Activated CD8-positive, alpha-beta memory T cell treated with anti-CD3 and anti-CD28 coated beads, Interleukin-2, amount 10 ng/mL, durations not matched to agents 7 days and 5 days (primary cell): ENCODE results near the gene INSL6. TPM values are rescaled to one million over a fixed set of nuclear protein-coding genes. Genes with fewer than 3 reads are reported as not detected.
A peak's percentile ranks its signal among the peaks of the same experiment; 100 is the strongest.
"Not testable (repeated sequence)": the region's sequence is repeated elsewhere in the genome, so short reads cannot be mapped to it uniquely, and the experiment has no call there.

Experiments used
- ATAC-seq: fragments of 150-1000 bp; cut with Tn5 transposase; one replicate; pipeline ENCODE4 v1.10.0; 2021; ENCODE audit warnings: moderate library complexity
- CTCF ChIA-PET: fragments of 350-600 bp; sonication (Branson Sonifier 250); formaldehyde crosslinking; loops from one replicate; lab custom pipeline; 2021; ENCODE audit warnings: antibody characterized with exemption; lab: Charles Lee
- DNase-seq: peaks from one replicate; pipeline ENCODE4 v3.0.0-alpha.2; 2020
- H3K27ac Mint-ChIP-seq: one replicate; pipeline ENCODE4 v1.8.0; 2021; ENCODE audit warnings: mild to moderate bottlenecking, mixed read lengths
- H3K27me3 Mint-ChIP-seq: one replicate; pipeline ENCODE4 v1.8.0; 2021; ENCODE audit warnings: mixed read lengths
- H3K36me3 Mint-ChIP-seq: one replicate; pipeline ENCODE4 v1.8.0; 2021; ENCODE audit warnings: mild to moderate bottlenecking, mixed read lengths
- H3K4me1 Mint-ChIP-seq: one replicate; pipeline ENCODE4 v1.8.0; 2021; ENCODE audit warnings: mixed read lengths
- H3K4me3 Mint-ChIP-seq: one replicate; pipeline ENCODE4 v1.8.0; 2021; ENCODE audit warnings: mild to moderate bottlenecking, moderate library complexity, mixed read lengths
- H3K9me3 Mint-ChIP-seq: one replicate; pipeline ENCODE4 v1.8.0; 2022; ENCODE audit warnings: low read depth, mixed read lengths
- total RNA-seq, 2 experiments: library from RNA; stranded (reverse); gene quantifications; one replicate each; pipeline ENCODE4 v1.2.3, GENCODE V29; 2021

Gene INSL6
- not detected for total RNA-seq

- H3K4me1 Mint-ChIP-seq, result peaks cover 21% of the 10 kb centered on the region
- ATAC-seq (no peak), DNase-seq (no peak)
- H3K36me3 Mint-ChIP-seq, result no peaks in the 10 kb centered on the region
- H3K27ac Mint-ChIP-seq, result no peak within 1 kb of the TSS
- no peaks in the 10 kb centered on the region for H3K9me3 Mint-ChIP-seq
- CTCF ChIA-PET, result interaction anchor here (0.8 to 5.3 kb wide), 18 partner anchors 9 to 581 kb away, joined by 3 to 64 read pairs (median 4); partner anchors contain the start of gene PLGRKT
- no peaks in the 10 kb centered on the region for H3K27me3 Mint-ChIP-seq
- H3K4me3 Mint-ChIP-seq, result no peak within 1 kb of the TSS
Observed at GRCh38 chr9:5185220-5185840, at the start of gene INSL6. Gene INSL6 (minus strand): TSS chr9:5185639. CDS start chr9:5185602, 37 bp downstream.

GRCh38 chr9:5231212-5231611, 45.8 kb upstream of the INSL6 start, which contains the start of gene INSL4:
Gene INSL4 (plus strand): TSS chr9:5231419. CDS start chr9:5231524, 105 bp downstream.
- H3K9me3 Mint-ChIP-seq, result no peaks in the 10 kb centered on the region
- no peak within 1 kb of the TSS for H3K27ac Mint-ChIP-seq
- no peak within 1 kb of the TSS for H3K4me3 Mint-ChIP-seq
- peaks cover 16% of the 10 kb centered on the region for H3K27me3 Mint-ChIP-seq
- H3K36me3 Mint-ChIP-seq, result no peaks in the 10 kb centered on the region
- ATAC-seq (no peak), DNase-seq (no peak)
- H3K4me1 Mint-ChIP-seq, result no peaks in the 10 kb centered on the region
- CTCF ChIA-PET, result no interaction called here

GRCh38 chr9:5230554-5230953, 45.1 kb upstream of the INSL6 start:
- Mint-ChIP-seq H3K9me3 (no peaks in the 10 kb centered on the region), H3K36me3 (no peaks in the 10 kb centered on the region), H3K27me3 (peaks cover 21% of the 10 kb centered on the region), H3K27ac (no peak overlapping the region), H3K4me3 (no peak overlapping the region), H3K4me1 (no peaks in the 10 kb centered on the region)
- ATAC-seq (no peak), DNase-seq (no peak)
- CTCF ChIA-PET, result no interaction called here

GRCh38 chr9:5205071-5205470, 19.6 kb upstream of the INSL6 start:
- Mint-ChIP-seq H3K4me3 (no peak overlapping the region), H3K4me1 (peaks cover 11% of the 10 kb centered on the region), H3K27ac (no peak overlapping the region), H3K27me3 (no peaks in the 10 kb centered on the region), H3K36me3 (peaks cover 1% of the 10 kb centered on the region), H3K9me3 (peaks cover 4% of the 10 kb centered on the region)
- DNase-seq, result no peak
- CTCF ChIA-PET, result no interaction called here
- ATAC-seq, result peak; percentile 49

GRCh38 chr9:5195463-5195862, 10.0 kb upstream of the INSL6 start:
- no peak for DNase-seq
- no peak overlapping the region for H3K4me3 Mint-ChIP-seq
- no peak for ATAC-seq
- H3K36me3 Mint-ChIP-seq, result no peaks in the 10 kb centered on the region
- no peaks in the 10 kb centered on the region for H3K4me1 Mint-ChIP-seq
- H3K27ac Mint-ChIP-seq, result no peak overlapping the region
- H3K27me3 Mint-ChIP-seq, result peaks cover 11% of the 10 kb centered on the region
- CTCF ChIA-PET, result interaction anchor here (0.8 to 2.2 kb wide), 4 partner anchors 9 to 231 kb away, joined by 3 to 12 read pairs (median 4); no protein-coding TSS in a partner anchor
- H3K9me3 Mint-ChIP-seq, result no peaks in the 10 kb centered on the region

- Mint-ChIP-seq H3K4me1 (no peaks in the 10 kb centered on the region), H3K4me3 (no peak overlapping the region), H3K9me3 (no peaks in the 10 kb centered on the region), H3K27ac (no peak overlapping the region), H3K36me3 (no peaks in the 10 kb centered on the region), H3K27me3 (peaks cover 11% of the 10 kb centered on the region)
- no peak for DNase-seq
- CTCF ChIA-PET, result no interaction called here
- ATAC-seq, result no peak
Observed at GRCh38 chr9:5193345-5193744, 7.9 kb upstream of the INSL6 start.

- Mint-ChIP-seq H3K4me1 (peaks cover 2% of the 10 kb centered on the region), H3K27me3 (peaks cover 11% of the 10 kb centered on the region), H3K27ac (no peak overlapping the region), H3K9me3 (no peaks in the 10 kb centered on the region), H3K4me3 (no peak overlapping the region), H3K36me3 (no peaks in the 10 kb centered on the region)
- DNase-seq (no peak), ATAC-seq (no peak)
- CTCF ChIA-PET, result interaction anchor here (0.5 to 0.9 kb wide), 2 partner anchors 433 to 442 kb away, joined by 3 read pairs; no protein-coding TSS in a partner anchor
Observed at GRCh38 chr9:5191985-5192384, 6.5 kb upstream of the INSL6 start.

GRCh38 chr9:5188060-5188984, 2.9 kb upstream of the INSL6 start:
- H3K4me1 Mint-ChIP-seq, result peaks cover 16% of the 10 kb centered on the region
- DNase-seq (no peak), ATAC-seq (no peak)
- CTCF ChIA-PET, result interaction anchor here (0.7 to 5.3 kb wide), 7 partner anchors 164 to 429 kb away, joined by 3 to 64 read pairs (median 3); partner anchors contain the start of genes CD274 and PLGRKT
- no peaks in the 10 kb centered on the region for H3K9me3 Mint-ChIP-seq
- H3K27me3 Mint-ChIP-seq, result no peaks in the 10 kb centered on the region
- no peak overlapping the region for H3K27ac Mint-ChIP-seq
- no peak overlapping the region for H3K4me3 Mint-ChIP-seq
- H3K36me3 Mint-ChIP-seq, result no peaks in the 10 kb centered on the region

GRCh38 chr9:5186416-5187169, 1.2 kb upstream of the INSL6 start:
- DNase-seq, result peak; percentile 76
- peaks cover 21% of the 10 kb centered on the region for H3K4me1 Mint-ChIP-seq
- CTCF ChIA-PET, result interaction anchor here (0.7 to 5.3 kb wide), 30 partner anchors 9 to 582 kb away, joined by 3 to 64 read pairs (median 4); partner anchors contain the start of genes CD274 and PLGRKT
- peak; percentile 82 for ATAC-seq
- H3K36me3 Mint-ChIP-seq, result no peaks in the 10 kb centered on the region
- H3K4me3 Mint-ChIP-seq, result no peak overlapping the region
- no peaks in the 10 kb centered on the region for H3K9me3 Mint-ChIP-seq
- no peaks in the 10 kb centered on the region for H3K27me3 Mint-ChIP-seq
- no peak overlapping the region for H3K27ac Mint-ChIP-seq

GRCh38 chr9:5184776-5185175, 663 bp downstream of the INSL6 start:
- H3K36me3 Mint-ChIP-seq, result no peaks in the 10 kb centered on the region
- H3K4me3 Mint-ChIP-seq, result no peak overlapping the region
- peaks cover under 1% of the 10 kb centered on the region for H3K9me3 Mint-ChIP-seq
- ATAC-seq (no peak), DNase-seq (no peak)
- CTCF ChIA-PET, result interaction anchor here (1.9 to 5.3 kb wide), 4 partner anchors 244 to 416 kb away, joined by 8 to 64 read pairs (median 18); partner anchors contain the start of gene PLGRKT
- H3K27ac Mint-ChIP-seq, result no peak overlapping the region
- no peaks in the 10 kb centered on the region for H3K27me3 Mint-ChIP-seq
- H3K4me1 Mint-ChIP-seq, result peaks cover 21% of the 10 kb centered on the region

- H3K27ac Mint-ChIP-seq, result not testable (repeated sequence)
Observed at GRCh38 chr9:5180631-5181030, 4.8 kb downstream of the INSL6 start.

GRCh38 chr9:5178126-5178805, 7.2 kb downstream of the INSL6 start:
- peak; percentile 50 for DNase-seq
- H3K9me3 Mint-ChIP-seq, result peaks cover 9% of the 10 kb centered on the region
- H3K27ac Mint-ChIP-seq, result no peak overlapping the region
- H3K27me3 Mint-ChIP-seq, result no peaks in the 10 kb centered on the region
- H3K36me3 Mint-ChIP-seq, result peaks cover 4% of the 10 kb centered on the region
- CTCF ChIA-PET, result interaction anchor here (1.3 to 2.4 kb wide), 3 partner anchors 17 to 422 kb away, joined by 3 to 9 read pairs (median 4); no protein-coding TSS in a partner anchor
- H3K4me3 Mint-ChIP-seq, result no peak overlapping the region
- ATAC-seq, result peak; percentile 57
- peaks cover 18% of the 10 kb centered on the region for H3K4me1 Mint-ChIP-seq

More at GRCh38 chr9:5180631-5181030, 4.8 kb downstream of the INSL6 start:
- H3K27me3 Mint-ChIP-seq, H3K9me3 Mint-ChIP-seq, DNase-seq, H3K36me3 Mint-ChIP-seq, ATAC-seq, CTCF ChIA-PET, H3K4me3 Mint-ChIP-seq: not testable (repeated sequence)
- H3K4me1 Mint-ChIP-seq, result peaks cover 21% of the 10 kb centered on the region
